HG03196 (cell line): ENCODE measurements around the gene SKAP1.
A peak's percentile ranks its signal among the peaks of the same experiment; 100 is the strongest.

ENCODE experiments used
- ATAC-seq: cut with Tn5 transposase; IDR thresholded peaks from one replicate; pipeline ENCODE4 v1.9.1; 2021; ENCODE audit not compliant: unreplicated experiment

SKAP1 gene

GRCh38 chr17:48429638-48430586 is at the start of gene SKAP1:
TSS of gene SKAP1 (minus strand) at chr17:48430214.
- no peak for ATAC-seq

DNA sequence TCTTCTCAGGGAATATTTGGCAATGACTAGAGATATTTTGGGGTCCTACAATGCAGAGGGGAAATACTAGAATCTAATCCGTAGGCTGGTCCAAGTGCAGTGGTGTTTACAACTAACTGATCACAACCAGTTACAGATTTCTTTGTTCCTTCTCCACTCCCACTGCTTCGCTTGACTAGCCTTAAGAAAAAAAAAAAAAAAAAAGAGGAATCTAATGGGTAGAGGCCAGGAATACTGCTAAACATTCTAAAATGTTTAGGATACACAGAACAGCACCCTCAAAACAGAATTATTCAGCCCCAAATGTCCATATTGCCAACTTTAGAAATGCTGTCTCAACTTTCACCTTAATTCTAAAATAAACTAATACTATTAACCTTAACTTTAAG is 49.0 kb upstream of the SKAP1 start:
- ATAC-seq = no peak

GRCh38 chr17:48478224-48479013 is 48.4 kb upstream of the SKAP1 start:
- ATAC-seq = peak; percentile 71

DNA sequence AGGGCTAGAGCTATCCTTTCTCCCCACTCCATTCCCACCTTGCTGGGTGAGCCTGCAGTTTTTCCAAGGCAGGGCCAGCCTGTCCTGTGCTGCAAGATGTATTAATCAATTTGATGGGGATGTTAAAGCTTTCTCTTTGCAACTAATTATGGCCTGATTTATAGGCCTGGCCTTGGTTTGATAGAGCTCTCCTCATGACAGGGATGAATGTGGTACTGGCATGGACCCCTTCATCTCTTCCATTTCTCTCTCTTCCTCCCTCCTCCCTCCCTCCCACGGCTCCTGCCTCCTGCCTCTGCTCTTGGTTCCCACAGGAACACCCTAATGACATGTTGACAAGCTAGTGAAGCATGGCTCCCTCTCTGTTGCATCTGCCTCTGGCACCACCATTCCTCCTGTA is 47.2 kb upstream of the SKAP1 start:
- ATAC-seq = no peak

GRCh38 chr17:48472411-48473281 is 42.6 kb upstream of the SKAP1 start:
- no peak for ATAC-seq

GRCh38 chr17:48471817-48472410 is 41.9 kb upstream of the SKAP1 start:
- no peak for ATAC-seq

DNA sequence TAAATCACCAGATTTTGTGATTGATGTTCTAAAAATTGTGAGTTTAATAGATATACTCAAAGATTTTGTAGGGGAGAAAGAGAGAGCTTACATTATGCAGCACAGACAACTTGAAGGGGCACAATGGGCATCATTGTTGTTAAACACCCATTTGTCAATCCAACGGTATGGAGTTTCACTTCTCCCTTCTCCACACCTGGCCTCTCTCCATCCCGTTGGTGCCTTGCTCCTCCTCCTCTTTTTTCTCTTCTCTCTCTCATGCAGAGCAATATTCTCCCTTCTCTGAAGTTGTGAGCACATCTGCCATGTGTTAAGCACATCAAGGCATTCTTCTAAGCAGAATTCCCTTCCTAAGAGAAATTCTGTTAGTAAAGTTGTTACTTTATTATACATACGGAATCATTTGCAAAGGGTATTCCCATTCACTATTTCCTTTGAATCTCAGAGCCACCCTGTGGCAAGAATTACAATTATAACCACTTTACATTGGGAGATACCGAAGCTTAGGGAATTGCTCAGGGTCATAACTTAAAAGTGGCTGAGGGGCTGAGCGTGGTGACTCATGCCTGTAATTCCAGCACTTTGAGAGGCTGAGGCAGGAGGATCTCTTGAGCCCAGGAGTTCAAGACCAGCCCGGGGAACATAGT is 40.5 kb upstream of the SKAP1 start:
- no peak for ATAC-seq

- ATAC-seq = no peak
Observed at GRCh38 chr17:48469227-48469626, 39.2 kb upstream of the SKAP1 start.

GRCh38 chr17:48468299-48468698 is 38.3 kb upstream of the SKAP1 start:
- ATAC-seq = no peak

GRCh38 chr17:48465884-48466283 is 35.9 kb upstream of the SKAP1 start:
- no peak for ATAC-seq

- no peak for ATAC-seq
Observed at GRCh38 chr17:48463526-48463925, 33.5 kb upstream of the SKAP1 start.

DNA sequence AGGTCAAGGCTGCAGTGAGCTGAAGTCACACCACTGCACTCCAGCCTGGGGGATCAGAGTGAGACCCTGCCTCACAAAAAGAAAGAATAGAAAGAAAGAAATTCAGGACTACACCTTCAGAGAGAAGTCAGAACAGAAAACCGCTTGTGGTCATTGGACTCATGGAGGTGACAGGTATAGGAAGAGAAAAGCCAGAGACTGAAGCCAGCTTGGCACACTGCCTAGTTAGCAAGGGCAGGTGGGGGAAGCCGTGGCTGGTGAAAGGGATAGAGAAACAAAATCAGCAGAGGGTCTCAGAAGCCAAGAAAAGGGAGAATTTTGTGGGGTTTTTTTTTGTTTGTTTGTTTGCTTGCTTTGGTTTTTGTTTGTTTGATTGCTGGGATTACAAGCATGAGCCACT is 32.9 kb upstream of the SKAP1 start:
- no peak for ATAC-seq

DNA sequence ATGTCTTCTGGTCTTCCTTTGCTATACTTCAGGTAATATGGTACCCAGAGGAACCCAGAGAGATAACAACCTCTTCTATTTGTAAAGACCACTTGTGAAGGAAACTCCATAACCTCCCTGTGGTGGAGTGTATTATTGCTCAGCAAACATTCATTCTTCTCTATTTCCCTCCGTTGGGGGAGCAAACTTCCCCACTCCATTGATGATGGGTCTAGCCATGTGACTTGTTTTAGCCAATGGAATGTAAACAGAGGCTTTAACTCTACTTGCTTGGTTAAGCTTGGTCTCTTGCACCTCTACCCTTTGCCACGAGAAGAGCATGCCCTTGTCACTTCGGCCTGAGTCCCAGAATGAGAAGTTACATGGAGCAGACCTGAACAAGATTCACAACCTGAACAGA is 30.0 kb upstream of the SKAP1 start:
- no peak for ATAC-seq

DNA sequence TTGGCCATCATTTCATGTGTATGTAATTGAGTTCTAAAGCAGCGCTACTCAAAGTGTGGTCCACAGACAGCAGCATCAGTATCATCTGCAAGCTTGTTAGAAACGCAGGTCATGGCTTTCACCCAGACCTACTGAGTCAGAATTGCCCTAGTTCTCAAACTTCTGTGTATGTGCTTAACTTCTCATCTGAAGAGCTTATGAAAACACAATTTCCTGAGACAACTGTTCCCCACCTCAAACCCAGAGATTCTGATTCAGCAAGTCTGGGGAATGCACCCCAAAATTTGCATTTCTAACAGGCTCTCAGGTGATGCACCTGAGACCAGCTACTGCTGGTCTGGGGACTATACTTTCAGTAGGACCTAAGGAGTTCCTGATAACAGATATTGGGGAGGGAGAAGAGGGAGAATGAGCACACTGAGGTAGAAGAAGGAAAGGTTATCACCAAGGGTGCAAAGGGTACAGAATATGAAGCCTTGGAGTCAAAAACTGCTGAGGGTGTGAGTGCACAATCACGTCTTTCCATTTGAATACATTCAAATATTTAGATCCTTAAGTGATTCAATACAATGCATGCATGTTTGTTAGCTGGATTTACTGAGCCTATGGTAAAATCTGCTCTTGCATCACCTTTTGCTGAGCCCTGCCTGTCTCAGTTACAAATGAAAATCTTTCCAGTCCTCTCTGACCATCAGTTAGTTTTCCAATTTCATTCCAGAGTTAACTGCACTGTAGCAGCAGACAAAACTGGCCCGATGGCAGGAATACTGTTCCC is 29.2 kb upstream of the SKAP1 start:
- no peak for ATAC-seq

GRCh38 chr17:48457080-48457836 is 27.2 kb upstream of the SKAP1 start:
- no peak for ATAC-seq

DNA sequence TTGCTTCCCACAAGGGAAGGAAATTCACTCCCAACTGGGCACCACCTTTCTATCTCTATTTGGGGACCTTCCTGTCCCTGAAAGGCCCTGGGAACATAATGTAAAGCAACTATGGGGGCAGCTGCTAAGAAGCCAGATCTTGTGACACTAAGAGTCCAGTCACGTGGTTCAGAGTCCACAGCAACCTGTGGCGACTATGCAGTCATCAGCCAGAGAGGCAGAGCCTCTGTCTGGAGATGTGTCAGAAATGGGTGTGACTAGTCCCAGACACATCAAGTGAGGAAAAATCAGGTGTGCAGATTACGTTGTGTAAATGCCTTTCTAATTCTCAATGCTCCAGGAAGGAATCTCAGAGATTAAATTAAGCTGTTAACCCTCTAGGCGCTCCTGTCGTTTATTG is 26.6 kb upstream of the SKAP1 start:
- no peak for ATAC-seq

DNA sequence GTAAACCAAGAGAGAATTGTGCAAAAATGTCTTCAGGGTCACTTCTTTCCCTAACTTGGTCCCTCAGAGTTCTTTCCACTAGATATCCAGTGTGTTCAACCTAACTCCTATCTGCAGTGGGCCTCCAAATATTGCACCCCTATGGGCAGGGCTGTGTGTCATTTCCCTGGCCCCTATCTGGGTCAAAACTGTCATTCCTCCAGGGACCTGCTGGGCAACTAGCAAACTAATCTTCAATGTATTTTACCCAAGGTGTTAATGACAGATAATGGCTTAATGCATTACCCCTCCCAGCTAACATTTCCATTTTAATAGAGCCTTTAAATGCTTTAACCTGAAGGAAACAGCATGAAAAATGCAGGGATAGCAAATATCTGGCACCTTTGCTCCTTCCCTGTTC is 25.8 kb upstream of the SKAP1 start:
- no peak for ATAC-seq

- no peak for ATAC-seq
Observed at GRCh38 chr17:48453447-48453846, 23.4 kb upstream of the SKAP1 start.

DNA sequence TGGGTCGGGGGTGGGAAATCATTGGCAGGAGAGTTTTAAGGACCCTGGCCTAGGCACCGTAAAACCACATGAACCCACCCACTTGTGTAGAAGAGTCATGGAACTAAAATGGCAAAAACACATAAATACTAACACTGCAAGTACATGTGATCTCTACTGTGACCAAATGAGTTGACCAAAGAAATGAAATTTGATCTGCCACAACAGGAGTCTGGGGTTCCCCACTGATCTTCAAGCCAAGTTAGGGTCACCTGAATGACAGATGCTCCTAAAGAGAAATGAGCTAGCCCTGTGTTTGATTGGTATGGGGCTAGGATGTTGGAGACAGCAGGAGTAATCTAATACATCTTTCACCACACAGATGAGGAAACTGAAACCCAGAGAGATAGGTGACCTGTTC is 21.5 kb upstream of the SKAP1 start:
- peak; percentile 46 for ATAC-seq
